ENCODE data around the gene TTR.
A peak's percentile ranks its signal among the peaks of the same experiment; 100 is the strongest.

Gene TTR

DNA sequence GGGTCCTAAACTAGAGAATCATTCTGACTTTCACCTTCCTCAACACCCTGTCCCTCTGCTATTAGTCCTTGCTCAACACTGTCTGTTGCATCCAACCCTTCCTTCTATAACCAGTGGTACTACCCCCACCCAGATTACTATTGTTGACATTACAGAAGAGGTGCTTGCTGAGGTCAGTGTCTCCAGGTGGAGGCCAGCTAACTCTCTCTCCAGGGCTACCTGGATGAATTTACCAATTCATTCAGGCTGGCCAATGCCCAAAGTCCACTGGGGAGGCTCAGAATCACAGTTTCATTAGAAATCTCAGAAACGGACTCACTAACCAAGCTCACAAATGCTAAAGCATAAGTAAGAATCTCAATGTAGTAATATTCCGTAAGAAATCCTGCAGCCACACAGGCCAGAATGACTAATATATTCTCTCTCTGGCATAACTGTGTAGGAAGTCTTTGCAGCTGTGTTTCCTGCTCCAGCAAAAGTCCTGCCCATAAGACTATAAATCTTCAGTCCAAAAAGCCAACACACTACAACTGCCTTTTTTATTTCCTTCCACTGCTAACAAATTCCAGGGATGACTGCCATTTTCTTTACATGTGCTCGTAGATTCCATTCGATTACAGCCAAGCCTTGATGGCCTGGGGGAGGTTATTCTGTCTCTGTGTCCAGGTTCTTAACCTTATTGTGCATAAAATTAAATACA is 10.0 kb upstream of the TTR start:
- DNase-seq, result peak in 1 of 2 donors; percentile 30

DNA sequence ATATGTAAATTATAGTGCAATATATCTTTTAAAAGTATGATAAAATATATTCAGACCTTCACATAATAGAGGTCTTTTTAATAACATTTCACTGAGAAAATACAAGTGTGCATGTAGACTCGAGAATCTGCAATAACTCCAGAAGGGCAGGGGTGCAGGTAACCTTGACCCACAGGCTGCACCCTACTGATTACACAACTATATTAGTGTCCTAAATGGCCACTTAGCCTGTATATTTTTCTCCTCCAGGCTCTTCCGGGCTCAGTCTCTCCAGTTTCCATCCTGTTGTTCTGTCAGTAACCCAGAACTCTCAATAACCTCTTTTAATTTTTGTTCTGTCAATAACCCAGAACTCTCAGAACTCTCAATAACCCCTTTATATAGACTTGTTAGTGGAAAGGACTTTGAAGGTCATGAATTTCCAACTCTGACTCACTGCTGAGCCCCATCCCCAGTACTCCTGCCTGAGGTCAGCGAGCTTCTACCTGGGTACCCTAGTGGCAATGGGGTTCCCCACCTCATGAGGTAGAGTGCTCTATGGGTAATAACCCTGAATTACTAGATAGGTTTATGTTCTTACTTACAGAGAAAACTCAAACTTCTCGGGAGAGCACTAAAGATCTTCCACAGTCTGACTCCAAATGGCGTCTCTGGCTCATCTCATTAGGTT is 8.4 kb upstream of the TTR start:
- DNase-seq, result no peak

DNA sequence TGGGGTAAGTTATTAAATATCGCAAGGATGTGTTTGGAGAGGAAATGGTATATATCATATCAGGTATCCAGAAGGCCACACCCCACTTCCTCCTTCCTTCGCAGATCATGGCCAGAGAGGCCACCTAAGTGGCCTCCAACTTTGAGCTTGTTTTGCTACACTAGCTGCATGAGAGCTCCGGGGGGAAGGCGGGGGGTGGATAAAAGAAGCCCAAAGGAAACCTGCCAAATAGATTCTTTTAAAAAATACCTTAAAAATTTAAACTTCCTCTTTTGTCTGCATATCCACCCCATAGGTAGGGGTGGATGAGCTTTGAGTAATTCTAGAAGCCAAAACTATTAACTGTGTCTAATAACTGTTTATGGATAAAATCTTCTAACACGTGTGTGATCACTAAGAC is 5.7 kb upstream of the TTR start:
- DNase-seq, result no peak

DNA sequence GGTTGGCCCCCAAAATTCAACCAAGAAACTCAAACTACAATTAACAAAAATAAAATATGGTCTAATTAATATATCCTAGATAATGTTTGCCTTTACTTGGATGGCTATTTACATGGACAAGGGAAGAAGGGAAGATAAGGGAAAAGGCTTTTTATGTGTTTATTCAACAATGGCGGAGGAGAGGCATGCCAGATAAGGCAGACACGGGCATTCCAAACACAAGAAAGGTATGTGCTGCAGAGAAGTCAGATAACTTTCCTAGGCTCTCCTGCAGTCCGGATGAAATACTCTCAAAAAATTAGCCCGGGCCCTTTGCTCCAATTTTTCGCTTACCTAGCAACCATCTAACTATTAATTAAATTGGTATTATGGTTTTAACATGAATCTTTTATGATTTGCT is 5.1 kb upstream of the TTR start:
- no peak for DNase-seq

DNA sequence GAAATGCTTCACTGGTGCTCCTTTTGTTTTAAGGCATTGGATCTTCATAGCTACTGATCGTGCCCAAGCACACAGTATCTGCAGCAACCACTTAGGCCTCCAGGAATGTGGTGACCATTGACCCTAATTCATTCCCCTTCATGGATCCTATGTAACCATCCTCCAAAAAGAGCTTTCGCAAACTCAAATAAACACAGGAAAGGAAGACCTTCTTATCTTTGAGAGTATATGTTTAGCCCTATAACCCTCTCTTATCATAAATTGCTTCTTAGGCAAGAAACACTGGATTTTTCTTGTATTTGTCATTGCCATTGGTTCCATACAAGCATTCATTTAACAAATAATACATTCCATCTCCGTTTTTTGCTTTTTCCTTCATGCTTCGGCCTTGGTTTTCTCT is 4.1 kb upstream of the TTR start:
- no peak for DNase-seq

DNA sequence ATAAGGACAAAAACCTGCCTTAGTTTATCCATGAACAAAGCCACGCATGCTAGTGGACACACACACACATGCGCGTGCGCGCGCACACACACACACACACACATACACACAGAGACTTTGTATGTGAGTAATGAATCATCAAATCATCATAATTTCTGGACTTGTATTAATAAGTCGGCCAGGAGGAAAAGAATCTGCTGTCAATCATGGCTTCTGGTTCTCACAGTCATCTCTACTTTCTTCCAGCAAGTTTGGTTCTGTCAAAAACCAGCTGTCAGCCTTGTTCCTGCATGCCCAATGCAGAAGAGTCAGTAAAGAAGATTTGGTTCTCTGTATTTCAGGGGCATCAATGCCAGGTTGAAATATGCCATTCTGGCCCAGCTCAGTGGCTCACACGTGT is 1.1 kb upstream of the TTR start:
- DNase-seq, result no peak

DNA sequence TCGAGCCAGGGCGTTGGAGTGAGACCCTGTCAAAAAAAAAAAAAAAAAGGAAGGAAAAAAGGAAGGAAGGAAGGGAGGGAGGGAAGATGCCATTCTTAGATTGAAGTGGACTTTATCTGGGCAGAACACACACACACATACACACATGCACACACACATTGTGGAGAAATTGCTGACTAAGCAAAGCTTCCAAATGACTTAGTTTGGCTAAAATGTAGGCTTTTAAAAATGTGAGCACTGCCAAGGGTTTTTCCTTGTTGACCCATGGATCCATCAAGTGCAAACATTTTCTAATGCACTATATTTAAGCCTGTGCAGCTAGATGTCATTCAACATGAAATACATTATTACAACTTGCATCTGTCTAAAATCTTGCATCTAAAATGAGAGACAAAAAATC is 564 bp upstream of the TTR start:
- no peak for DNase-seq

DNA sequence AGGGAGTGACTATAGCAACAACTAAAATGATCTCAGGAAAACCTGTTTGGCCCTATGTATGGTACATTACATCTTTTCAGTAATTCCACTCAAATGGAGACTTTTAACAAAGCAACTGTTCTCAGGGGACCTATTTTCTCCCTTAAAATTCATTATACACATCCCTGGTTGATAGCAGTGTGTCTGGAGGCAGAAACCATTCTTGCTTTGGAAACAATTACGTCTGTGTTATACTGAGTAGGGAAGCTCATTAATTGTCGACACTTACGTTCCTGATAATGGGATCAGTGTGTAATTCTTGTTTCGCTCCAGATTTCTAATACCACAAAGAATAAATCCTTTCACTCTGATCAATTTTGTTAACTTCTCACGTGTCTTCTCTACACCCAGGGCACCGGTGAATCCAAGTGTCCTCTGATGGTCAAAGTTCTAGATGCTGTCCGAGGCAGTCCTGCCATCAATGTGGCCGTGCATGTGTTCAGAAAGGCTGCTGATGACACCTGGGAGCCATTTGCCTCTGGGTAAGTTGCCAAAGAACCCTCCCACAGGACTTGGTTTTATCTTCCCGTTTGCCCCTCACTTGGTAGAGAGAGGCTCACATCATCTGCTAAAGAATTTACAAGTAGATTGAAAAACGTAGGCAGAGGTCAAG is 955 bp downstream of the TTR start:
- no peak for DNase-seq

DNA sequence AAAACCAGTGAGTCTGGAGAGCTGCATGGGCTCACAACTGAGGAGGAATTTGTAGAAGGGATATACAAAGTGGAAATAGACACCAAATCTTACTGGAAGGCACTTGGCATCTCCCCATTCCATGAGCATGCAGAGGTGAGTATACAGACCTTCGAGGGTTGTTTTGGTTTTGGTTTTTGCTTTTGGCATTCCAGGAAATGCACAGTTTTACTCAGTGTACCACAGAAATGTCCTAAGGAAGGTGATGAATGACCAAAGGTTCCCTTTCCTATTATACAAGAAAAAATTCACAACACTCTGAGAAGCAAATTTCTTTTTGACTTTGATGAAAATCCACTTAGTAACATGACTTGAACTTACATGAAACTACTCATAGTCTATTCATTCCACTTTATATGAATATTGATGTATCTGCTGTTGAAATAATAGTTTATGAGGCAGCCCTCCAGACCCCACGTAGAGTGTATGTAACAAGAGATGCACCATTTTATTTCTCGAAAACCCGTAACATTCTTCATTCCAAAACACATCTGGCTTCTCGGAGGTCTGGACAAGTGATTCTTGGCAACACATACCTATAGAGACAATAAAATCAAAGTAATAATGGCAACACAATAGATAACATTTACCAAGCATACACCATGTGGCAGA is 3.6 kb downstream of the TTR start:
- no peak for DNase-seq

DNA sequence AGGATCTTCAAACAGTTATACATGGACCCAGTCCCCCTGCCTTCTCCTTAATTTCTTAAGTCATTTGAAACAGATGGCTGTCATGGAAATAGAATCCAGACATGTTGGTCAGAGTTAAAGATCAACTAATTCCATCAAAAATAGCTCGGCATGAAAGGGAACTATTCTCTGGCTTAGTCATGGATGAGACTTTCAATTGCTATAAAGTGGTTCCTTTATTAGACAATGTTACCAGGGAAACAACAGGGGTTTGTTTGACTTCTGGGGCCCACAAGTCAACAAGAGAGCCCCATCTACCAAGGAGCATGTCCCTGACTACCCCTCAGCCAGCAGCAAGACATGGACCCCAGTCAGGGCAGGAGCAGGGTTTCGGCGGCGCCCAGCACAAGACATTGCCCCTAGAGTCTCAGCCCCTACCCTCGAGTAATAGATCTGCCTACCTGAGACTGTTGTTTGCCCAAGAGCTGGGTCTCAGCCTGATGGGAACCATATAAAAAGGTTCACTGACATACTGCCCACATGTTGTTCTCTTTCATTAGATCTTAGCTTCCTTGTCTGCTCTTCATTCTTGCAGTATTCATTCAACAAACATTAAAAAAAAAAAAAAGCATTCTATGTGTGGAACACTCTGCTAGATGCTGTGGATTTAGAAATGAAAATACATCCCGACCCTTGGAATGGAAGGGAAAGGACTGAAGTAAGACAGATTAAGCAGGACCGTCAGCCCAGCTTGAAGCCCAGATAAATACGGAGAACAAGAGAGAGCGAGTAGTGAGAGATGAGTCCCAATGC is 4.6 kb downstream of the TTR start:
- no peak for DNase-seq

DNA sequence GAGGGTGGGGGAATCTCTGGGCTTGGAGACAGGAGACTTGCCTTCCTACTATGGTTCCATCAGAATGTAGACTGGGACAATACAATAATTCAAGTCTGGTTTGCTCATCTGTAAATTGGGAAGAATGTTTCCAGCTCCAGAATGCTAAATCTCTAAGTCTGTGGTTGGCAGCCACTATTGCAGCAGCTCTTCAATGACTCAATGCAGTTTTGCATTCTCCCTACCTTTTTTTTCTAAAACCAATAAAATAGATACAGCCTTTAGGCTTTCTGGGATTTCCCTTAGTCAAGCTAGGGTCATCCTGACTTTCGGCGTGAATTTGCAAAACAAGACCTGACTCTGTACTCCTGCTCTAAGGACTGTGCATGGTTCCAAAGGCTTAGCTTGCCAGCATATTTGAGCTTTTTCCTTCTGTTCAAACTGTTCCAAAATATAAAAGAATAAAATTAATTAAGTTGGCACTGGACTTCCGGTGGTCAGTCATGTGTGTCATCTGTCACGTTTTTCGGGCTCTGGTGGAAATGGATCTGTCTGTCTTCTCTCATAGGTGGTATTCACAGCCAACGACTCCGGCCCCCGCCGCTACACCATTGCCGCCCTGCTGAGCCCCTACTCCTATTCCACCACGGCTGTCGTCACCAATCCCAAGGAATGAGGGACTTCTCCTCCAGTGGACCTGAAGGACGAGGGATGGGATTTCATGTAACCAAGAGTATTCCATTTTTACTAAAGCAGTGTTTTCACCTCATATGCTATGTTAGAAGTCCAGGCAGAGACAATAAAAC is 6.5 kb downstream of the TTR start:
- DNase-seq, result no peak

DNA sequence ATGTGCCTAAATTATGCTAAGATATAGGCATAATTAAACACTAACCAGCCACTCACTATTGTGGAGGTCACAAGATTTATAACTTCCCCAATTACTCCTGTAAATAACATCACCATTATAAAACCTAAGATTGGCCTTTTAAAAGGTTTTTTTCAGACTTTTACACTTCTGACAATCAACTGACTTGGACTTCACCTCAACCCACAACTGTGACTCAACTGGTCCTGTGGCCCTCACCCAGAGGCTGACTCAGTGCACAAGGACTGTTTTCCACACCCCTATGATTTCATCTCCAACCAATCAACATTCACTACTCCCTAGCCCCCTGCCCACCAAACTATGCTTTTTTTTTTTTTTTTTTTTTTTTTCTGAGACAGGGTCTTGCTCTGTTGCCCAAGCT is 11.6 kb downstream of the TTR start:
- DNase-seq, result peak; percentile 27 to 53

DNA sequence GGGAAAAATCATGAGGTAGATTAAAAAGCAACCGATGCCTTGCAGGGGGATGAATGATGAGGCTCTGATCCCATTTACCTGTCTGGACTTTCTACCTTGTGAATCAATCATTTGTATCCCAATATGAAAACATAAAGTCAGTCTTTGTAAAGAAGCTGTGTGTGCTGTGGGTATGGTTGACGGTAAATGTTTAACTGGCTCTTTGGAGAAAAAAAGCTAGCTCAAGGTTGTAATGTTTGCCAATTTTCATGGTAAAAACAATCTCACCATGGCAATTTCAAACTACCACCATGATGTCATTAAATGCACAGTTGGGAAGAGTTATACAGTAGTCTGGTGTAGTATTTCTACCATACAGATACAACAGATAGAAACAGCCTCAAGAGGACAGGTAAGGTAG is 14.6 kb downstream of the TTR start:
- DNase-seq, result no peak

DNA sequence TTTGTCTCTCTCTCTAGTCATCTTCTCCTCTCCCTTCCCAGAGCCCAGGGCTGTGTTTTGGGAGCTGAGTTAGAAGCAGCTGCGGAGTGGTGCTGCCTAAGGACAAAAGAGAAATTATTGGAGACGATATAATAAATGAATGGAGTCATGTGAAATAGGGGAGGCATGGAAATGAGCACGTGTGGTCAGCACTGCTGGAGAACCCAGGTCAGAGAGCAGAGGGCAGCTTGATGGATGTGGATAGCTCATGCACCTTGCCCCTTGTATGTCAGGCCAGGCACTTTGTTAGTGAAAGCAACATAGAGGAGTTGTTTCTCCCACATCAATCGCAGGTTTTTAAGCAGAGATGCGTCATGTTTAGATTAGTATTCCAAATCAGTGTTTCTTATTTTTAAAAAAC is 15.7 kb downstream of the TTR start:
- no peak for DNase-seq

DNA sequence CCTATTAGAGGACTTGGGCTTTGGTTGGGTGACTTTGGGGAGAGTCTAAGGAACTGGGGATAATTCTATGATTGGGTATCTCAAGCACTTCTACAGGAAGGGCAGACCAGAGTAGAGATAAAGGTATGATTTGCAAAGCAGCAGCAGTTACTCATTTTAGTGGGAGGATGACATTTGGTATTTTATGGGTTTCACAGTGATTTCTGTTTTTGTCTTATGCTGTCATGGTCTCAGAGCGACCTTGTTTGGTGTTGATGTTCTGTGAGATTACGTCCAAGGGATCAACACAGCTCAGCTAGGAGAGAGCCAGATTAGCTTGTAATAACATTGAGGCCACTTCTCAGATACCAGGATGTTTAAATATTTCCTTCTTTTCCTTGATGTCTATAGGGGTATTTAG is 18.2 kb downstream of the TTR start:
- no peak for DNase-seq

DNA sequence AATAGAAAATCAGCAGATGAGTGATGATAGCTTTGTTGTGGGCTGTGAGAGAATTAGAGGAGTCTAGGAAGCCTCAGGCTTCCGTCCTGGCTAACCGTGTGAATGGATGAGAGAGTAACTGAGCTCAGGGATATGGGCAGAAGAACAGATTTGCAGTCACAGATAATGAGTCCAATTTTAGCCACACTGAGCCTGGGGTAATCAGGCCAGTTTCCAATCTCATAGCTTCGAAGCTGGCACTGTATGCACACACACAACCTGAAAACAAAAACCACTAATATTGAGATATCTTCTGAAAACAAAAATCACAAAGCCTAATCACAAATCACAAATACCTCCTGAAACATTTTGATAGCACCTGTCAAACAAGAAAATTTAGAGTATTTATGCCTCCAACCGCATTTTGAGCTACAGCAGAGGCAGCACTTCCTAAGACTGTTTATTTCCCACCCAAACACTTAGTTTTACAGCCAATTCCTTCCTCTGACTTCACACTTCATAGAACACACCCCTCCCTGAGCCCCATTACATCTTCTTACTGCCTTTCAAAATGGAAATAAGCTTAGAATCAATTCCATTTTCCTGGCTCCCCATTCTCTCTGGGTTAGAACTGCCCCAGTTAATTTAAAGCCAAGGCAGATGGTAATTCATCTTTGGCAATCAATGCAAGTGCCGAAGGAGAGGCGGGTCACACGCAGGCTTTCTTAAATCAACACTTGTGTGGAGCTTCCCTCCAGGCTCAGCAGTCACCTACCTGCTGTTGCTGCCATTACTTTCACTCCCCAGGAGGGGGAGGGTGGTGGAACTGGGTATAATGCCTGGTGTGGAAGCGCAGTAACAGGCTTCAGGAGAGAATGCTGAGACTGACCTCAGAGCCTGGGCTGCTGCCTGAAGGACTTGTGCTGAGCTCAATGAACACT is 18.9 kb downstream of the TTR start:
- DNase-seq, result no peak

DNA sequence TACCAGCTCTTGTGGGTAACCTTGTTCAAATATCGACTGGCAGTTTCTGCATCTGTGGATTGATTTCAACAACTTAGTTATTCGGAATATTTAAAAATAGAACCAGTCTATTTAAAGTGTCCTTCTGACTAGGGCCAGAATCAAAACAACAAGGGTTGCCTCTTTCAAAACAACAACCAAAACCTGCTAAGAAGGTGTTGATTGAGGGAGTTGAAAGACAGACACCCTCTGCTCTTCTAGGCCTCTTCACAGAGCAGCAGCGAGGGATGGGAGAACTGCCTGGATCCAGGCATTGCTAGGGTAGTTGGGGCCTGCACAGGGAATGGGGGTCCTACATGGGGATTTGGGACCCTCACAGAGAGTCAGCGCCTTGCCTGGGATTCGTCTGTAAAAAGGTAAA is 19.8 kb downstream of the TTR start:
- DNase-seq, result no peak

DNA sequence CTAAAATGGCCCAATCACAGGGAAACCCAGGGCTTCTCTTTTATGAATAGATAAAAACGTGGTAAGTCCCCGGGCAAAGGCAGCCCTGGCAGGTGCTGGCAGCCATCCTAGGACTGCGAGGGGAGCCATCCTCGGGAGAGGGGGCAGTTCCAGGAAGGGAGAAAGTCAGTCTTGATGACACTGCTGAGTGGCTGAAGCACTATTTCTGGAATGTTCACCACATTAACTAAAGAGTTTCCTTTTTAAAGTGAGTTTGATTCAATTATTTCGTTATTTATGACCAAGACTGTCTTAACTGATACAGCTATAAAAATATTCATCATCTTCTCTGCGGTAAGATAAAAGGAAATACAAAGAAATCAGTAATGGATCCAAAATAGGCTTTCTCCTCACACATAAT is 20.4 kb downstream of the TTR start:
- no peak for DNase-seq

DNA sequence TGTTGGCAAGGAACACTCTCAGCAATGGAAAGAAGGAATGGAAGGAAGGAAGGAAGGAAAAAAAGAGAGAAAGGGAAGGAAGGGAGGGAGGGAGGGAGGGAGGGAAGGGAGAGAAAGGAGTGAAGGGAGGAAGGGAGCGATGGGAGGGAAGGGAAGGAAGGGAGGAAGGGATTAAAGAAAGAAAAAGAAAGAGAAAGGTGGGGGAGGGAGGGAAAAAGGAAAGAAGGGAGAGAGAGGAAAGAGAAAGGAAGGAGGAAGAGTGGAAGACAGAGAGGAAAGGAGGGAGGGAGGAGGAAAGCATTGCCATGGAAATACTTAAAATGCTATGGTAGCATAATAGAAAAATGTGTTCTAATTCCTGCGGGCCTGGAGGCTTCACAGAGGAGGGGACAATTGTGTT is 22.4 kb downstream of the TTR start:
- no peak for DNase-seq

DNA sequence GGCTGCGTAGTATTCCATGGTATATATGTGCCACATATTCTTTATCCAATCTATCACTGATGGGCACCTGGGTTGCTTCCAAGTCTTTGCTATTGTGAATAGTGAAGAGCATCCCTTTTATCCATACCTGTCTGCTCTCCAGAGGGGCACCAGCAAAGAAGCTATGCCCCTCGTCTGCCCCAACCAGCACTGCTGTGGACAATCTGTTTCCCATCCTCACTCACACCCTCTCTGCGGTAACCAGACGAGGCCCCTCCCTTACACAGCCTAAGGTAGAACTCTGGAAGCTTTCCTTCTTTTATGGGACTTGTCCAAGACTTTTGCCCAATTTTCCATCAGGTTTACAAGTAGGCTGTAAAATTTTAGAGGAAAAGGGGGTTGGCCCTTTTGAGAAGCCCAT is 24.9 kb downstream of the TTR start:
- DNase-seq, result no peak

Data from inflammatory macrophage (primary cell).